NT2/D1 (cell line): ENCODE measurements around the gene ECHDC3.
"Not testable (repeated sequence)": the region's sequence is repeated elsewhere in the genome, so short reads cannot be mapped to it uniquely, and the experiment has no call there.

Experiments used
- SUZ12 ChIP-seq: IDR thresholded peaks from 2 replicates; pipeline ENCODE4 v1.6.1; 2011; ENCODE audit not compliant: insufficient read length, insufficient read depth; ENCODE audit errors: extremely low read depth
- ZNF274 ChIP-seq: IDR thresholded peaks from 2 replicates; pipeline ENCODE4 v1.6.1; 2011; ENCODE audit warnings: mild to moderate bottlenecking, low read depth, low read length

DNA sequence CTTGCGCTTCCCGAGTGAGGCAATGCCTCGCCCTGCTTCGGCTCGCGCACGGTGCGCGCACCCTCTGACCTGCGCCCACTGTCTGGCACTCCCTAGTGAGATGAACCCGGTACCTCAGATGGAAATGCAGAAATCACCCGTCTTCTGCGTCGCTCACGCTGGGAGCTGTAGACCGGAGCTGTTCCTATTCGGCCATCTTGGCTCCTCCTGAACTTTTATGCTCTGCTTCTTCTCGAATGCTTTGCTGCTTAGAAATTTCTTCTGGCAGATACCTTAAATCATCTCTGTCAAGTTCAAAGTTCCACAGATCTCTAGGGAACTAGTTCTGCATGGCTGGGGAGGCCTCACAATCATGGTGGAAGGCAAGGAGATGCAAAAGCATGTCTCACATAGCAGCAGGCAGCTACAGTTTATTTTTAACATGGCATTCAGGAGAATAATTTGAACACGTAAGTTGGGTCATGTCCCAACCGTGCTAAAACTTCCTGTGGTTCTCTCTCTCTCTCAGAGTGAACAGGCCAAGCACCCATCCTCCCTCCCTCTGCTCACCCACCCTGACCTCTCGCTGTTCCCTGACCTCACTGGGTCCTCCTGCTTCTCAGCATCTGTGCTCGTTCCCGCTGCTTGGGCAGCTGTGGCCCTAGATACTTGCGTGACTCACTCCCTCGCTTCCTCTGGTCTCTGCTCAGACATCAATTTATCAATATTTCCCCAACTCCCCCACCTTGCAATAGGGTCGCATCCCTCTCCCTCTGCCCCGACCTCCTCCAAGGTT lies 4.7 kb upstream of the ECHDC3 start:
- TF ChIP-seq SUZ12, ZNF274: not testable (repeated sequence)
